C4-2B (cell line): ENCODE data around the gene RPS27.

Experiments used
- H3K27ac ChIP-seq: fragments of 450-650 bp; 2 replicates; pipeline ENCODE4 v1.5.1; 2017
- CTCF ChIP-seq: fragments of 450-650 bp; conservative IDR thresholded peaks from 2 replicates; pipeline ENCODE4 v1.5.1; 2017; ENCODE audit warnings: mild to moderate bottlenecking
- ZFX ChIP-seq: fragments of 450-650 bp; IDR thresholded peaks from 2 replicates; pipeline ENCODE4 v1.6.1; 2017

The RPS27 gene

GRCh38 chr1:153990468-153991150 lies at the start of gene RPS27:
TSS of gene RPS27 (plus strand) at chr1:153990762. CDS start at chr1:153990797, 35 bp downstream.
- no peak for TF ChIP-seq ZFX
- H3K27ac ChIP-seq = peak within 1 kb of the TSS; percentile 94

- no peak overlapping the region for H3K27ac ChIP-seq
- no peak for TF ChIP-seq CTCF
- no peak for TF ChIP-seq ZFX
These were observed 48.5 kb upstream of the RPS27 start for GRCh38 chr1:153941826-153942725.

- TF ChIP-seq CTCF (no peak), ZFX (no peak)
- no peak overlapping the region for H3K27ac ChIP-seq
These were observed 47.6 kb upstream of the RPS27 start for GRCh38 chr1:153942766-153943549.

- TF ChIP-seq ZFX (no peak), CTCF (no peak)
- H3K27ac ChIP-seq = no peak overlapping the region
These were observed 46.3 kb upstream of the RPS27 start for GRCh38 chr1:153944005-153944826.

- peak overlapping the region; percentile 94; the same call in 1 of the 2 replicates for H3K27ac ChIP-seq
- TF ChIP-seq CTCF (no peak), ZFX (no peak)
These were observed 45.8 kb upstream of the RPS27 start for GRCh38 chr1:153944827-153945117.

- H3K27ac ChIP-seq = peak overlapping the region; percentile 94
- TF ChIP-seq ZFX (no peak), CTCF (no peak)
These were observed 45.3 kb upstream of the RPS27 start for GRCh38 chr1:153945131-153945794.
